Midbrain (tissue), 1 donor: Measurements from ENCODE around the gene LYG2.
"Not testable (repeated sequence)": the region's sequence is repeated elsewhere in the genome, so short reads cannot be mapped to it uniquely, and the experiment has no call there.

Experiments used
- DNase-seq: peaks from one replicate; lab custom pipeline; 2025; lab: John Stamatoyannopoulos, UW

LYG2 gene

DNA sequence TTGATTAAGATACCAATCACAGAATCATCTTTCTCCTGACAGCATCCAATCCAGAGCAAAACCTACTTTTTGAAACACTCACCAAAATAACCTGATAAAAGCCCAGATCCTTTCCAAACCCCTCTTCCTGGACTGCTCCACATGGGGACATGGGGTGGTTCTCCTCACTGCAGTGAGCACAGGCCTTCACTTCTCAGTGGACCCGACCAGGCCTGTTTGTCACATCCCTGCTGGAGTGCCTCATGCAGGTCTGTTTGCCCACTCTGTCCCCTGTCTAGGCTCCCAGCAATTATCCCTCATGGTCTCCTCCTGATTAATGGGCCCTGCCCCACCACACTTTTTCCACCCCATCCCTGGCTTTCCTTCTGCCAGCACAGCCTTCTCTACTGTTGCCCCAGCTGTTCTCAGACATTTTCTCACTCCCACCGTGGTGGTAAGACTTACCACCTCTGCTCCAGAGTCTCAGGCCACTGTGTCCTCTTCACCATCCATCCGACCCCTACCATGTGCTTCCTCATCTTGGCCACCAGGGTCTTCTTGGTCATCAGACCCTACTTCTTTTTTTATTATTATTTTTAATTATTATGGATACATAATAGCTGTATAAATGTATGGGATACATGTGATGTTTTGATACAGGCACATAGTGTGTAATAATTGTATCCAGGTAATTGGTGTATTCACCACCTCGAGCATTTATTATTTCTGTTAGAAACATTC, 53.3 kb downstream of the LYG2 start:
- DNase-seq, result no peak

DNA sequence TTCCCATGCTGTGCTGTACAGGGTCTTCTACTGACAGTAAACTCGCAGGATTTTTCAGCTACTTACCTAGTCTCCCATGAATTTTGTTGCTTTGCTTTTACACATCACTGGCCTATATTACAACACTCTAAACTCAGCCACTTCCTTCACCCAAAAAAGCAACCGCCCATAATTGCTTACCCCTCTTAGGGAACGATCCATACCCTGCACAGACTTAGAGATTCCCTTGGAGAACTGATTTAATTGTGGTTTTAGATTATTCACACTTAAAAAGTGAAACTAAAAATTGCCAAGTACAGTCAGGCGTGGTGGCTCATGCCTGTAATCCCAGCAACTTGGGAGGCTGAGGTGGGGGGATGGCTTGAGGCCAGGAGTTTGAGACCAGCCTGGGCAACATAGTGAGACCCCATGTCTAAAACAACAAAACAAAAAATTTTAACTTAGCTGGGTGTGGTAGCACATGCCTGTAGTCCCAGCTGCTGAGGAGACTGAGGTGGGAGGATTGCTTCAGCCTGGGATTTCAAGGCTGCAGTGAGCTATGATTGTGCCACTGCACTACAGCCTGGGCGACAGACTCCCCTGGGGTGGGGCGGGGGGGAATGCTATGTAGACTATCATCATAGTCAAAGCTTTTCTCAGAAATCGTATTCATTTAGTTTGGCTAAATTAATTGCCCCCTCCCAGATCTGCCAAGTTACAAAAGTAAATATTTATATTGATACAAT, 55.2 kb downstream of the LYG2 start:
- no peak for DNase-seq

DNA sequence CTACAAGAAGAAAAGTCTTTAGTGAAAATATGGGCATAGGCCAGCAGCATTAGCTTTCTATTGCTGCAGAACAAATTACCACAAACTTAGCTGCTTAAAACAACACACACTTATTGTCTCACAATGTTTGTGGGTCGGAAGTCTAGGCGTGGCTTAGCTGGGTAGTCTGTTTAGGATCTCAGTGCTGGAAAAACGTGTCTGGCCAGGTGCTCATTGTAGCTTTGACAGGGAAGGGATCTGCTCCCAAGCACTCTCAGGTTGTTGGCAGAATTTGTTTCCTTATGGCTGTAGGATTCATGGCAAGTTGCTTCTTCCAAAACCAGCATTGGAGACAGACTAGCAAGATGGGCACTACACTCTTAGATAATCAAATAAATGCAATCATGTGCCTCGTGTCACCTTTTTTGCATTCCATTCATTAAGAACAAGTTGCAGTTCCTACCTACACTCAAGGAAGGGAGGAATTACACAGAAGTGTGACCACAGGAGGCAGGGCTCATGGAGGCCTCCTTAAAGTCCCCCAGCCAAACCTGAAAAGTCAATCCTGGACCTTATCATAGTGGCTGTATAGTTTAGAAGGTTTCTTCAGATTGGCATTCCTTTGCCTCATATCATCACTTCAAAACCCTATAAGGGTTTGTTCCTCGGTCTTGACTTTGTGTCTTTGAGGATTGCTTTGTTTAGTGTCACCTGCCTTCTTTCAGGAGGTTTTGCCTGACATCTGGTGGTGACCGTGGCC, 57.2 kb downstream of the LYG2 start:
- DNase-seq, result no peak

DNA sequence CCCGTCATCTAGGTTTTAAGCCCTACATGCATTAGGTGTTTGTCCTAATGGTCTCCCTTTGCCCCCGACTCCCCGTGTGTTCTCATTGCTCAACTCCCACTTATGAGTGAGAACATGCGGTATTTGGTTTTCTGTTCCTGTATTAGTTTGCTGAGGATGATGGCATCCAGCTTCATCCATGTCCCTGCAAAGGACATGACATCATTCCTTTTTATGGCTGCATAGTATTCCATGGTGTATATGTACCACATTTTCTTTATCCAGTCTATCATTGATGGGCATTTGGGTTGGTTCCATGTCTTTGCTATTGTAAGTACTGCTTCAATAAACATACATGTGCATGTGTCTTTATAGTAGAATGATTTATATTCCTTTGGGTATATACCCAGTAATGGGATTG, 63.1 kb downstream of the LYG2 start:
- not testable (repeated sequence) for DNase-seq
